Measurements from ENCODE around the gene TPI1. TPM values are rescaled to one million over a fixed set of nuclear protein-coding genes. Genes with fewer than 3 reads are reported as not detected.

TPI1 gene
- total and polyA plus RNA-seq, 2 of the 8 experiments (the other 6 are each of a cell fraction or from before 2014, with no cell fraction given), result 910 to 3,018 TPM

DNA sequence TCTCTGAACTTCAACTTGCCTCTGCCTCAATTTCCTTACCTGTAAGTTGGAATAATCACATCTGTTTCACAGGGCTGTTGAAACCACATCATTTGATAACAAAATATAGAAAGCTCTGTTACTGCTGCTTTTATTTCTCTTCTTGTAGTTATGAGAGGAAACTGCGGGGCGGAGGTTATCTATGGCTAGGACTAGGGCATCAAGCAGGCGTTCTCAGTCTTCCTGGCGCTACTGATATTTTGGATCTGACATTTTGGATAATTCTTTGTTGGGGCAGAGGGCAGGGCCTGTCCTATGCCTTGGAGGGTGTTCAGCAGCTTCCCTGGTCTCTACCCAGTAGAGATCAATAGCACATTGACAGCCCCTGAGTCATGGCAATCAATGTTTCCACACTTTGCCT lies 35.2 kb upstream of the TPI1 start (continued):
- TF ChIP-seq HDAC6 (IDR thresholded peaks at IDR 0.05; ENCODE audit: low read depth, low read length) (no peak), SIX5 (IDR thresholded peaks at IDR 0.05; ENCODE audit: low read depth, low read length) (no peak), GTF2F1 (IDR thresholded peaks at IDR 0.05; ENCODE audit: borderline replicate concordance, low read depth, low read length) (no peak)
- TF ChIP-seq, protein P1, sequence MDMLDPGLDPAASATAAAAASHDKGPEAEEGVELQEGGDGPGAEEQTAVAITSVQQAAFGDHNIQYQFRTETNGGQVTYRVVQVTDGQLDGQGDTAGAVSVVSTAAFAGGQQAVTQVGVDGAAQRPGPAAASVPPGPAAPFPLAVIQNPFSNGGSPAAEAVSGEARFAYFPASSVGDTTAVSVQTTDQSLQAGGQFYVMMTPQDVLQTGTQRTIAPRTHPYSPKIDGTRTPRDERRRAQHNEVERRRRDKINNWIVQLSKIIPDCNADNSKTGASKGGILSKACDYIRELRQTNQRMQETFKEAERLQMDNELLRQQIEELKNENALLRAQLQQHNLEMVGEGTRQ (IDR thresholded peaks at IDR 0.05; ENCODE audit: low read length), result no peak

Measured in H1 (cell line).